Erythroblast (primary cell): ENCODE measurements around the gene MCF2L.

Experiments used
- GATA1 ChIP-seq: IDR thresholded peaks from 2 replicates; pipeline ENCODE4 v1.6.1; 2011; ENCODE audit warnings: low read depth, mild to moderate bottlenecking, control low read depth, low read length, moderate library complexity
- POLR2A ChIP-seq: IDR thresholded peaks from 2 replicates; pipeline ENCODE4 v1.6.1; 2011; ENCODE audit warnings: mild to moderate bottlenecking, low read length

- TF ChIP-seq POLR2A: no peak
- no peak for TF ChIP-seq GATA1
Observed at GRCh38 chr13:112934078-112934477, 34.9 kb upstream of the MCF2L start.
